IMR-90 (cell line): ENCODE data around the gene INPP5D.

Source experiments
- BHLHE40 ChIP-seq: fragments of 150-350 bp; IDR thresholded peaks from 2 replicates; pipeline ENCODE4 v1.6.1; 2016; ENCODE audit warnings: mild to moderate bottlenecking, low read depth, low read length
- CEBPB ChIP-seq: IDR thresholded peaks from 2 replicates; pipeline ENCODE4 v1.6.1; 2012; ENCODE audit warnings: low read depth, low read length, improper control_type of control experiment
- CHD1 ChIP-seq: IDR thresholded peaks from 2 replicates; pipeline ENCODE4 v1.6.1; 2012; ENCODE audit warnings: low read depth, low read length, improper control_type of control experiment
- FOS ChIP-seq: fragments of 150-350 bp; IDR thresholded peaks from 2 replicates; pipeline ENCODE4 v1.6.1; 2016; ENCODE audit warnings: low read depth, low read length
- MAFK ChIP-seq: IDR thresholded peaks from 2 replicates; pipeline ENCODE4 v1.6.1; 2012; ENCODE audit warnings: low read depth, low read length, improper control_type of control experiment
- MAZ ChIP-seq: IDR thresholded peaks from 2 replicates; pipeline ENCODE4 v1.6.1; 2012; ENCODE audit warnings: low read depth, mild to moderate bottlenecking, low read length, improper control_type of control experiment, moderate library complexity, borderline replicate concordance
- MXI1 ChIP-seq: IDR thresholded peaks from 2 replicates; pipeline ENCODE4 v1.6.1; 2012; ENCODE audit warnings: low read depth, mild to moderate bottlenecking, low read length, moderate library complexity, borderline replicate concordance
- POLR2A ChIP-seq: IDR thresholded peaks from 2 replicates; pipeline ENCODE4 v1.6.1; 2012; ENCODE audit warnings: mild to moderate bottlenecking, low read depth, low read length
- RAD21 ChIP-seq: IDR thresholded peaks from 2 replicates; pipeline ENCODE4 v1.6.1; 2012; ENCODE audit warnings: low read length, improper control_type of control experiment
- RCOR1 ChIP-seq: IDR thresholded peaks from 2 replicates; pipeline ENCODE4 v1.6.1; 2012; ENCODE audit warnings: mild to moderate bottlenecking, low read length, improper control_type of control experiment; ENCODE audit not compliant: insufficient replicate concordance
- RFX5 ChIP-seq: IDR thresholded peaks from 2 replicates; pipeline ENCODE4 v1.8.0; 2012; ENCODE audit warnings: low read depth, mild to moderate bottlenecking, low read length, moderate library complexity
- SMC3 ChIP-seq: fragments of 150-350 bp; IDR thresholded peaks from 2 replicates; pipeline ENCODE4 v1.6.1; 2016; ENCODE audit warnings: low read depth, mild to moderate bottlenecking, antibody characterized with exemption, low read length, moderate library complexity
- TF ChIP-seq, protein P1 (sequence below): conservative IDR thresholded peaks from 2 replicates; pipeline ENCODE4 v1.5.1; 2012; ENCODE audit warnings: mild to moderate bottlenecking, low read depth, low read length, improper control_type of control experiment
- TF ChIP-seq, protein P2 (sequence below): fragments of 150-350 bp; IDR thresholded peaks from 2 replicates; pipeline ENCODE4 v1.6.1; 2017; ENCODE audit warnings: mild to moderate bottlenecking, antibody characterized with exemption, low read length, low read depth

DNA sequence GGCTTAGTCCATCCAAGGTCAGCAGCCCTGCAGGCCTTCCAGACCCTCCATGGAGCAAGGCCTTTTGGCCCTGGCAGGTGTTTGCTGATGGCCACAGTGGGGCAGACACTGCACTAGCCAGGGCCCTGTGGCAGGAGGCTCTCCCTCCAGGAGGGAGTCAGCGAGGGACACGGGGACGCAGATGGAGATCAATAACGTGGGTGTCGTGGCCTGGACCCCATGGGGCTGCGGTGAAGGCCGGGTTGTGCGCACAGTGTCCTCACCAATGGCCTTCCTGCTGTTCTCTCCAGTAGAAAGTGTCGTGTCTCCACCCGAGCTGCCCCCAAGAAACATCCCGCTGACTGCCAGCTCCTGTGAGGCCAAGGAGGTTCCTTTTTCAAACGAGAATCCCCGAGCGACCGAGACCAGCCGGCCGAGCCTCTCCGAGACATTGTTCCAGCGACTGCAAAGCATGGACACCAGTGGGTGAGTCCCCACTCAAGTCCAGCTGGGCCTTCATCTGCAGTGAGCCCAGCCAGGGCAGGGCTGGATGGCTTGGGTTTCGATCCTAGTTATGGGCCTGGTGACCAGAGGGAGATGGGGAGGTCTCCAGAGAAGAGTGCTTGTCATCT is 65.4 kb downstream of the INPP5D start:
- TF ChIP-seq POLR2A: no peak
- TF ChIP-seq, protein P1, sequence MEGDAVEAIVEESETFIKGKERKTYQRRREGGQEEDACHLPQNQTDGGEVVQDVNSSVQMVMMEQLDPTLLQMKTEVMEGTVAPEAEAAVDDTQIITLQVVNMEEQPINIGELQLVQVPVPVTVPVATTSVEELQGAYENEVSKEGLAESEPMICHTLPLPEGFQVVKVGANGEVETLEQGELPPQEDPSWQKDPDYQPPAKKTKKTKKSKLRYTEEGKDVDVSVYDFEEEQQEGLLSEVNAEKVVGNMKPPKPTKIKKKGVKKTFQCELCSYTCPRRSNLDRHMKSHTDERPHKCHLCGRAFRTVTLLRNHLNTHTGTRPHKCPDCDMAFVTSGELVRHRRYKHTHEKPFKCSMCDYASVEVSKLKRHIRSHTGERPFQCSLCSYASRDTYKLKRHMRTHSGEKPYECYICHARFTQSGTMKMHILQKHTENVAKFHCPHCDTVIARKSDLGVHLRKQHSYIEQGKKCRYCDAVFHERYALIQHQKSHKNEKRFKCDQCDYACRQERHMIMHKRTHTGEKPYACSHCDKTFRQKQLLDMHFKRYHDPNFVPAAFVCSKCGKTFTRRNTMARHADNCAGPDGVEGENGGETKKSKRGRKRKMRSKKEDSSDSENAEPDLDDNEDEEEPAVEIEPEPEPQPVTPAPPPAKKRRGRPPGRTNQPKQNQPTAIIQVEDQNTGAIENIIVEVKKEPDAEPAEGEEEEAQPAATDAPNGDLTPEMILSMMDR: no peak
- TF ChIP-seq RAD21: no peak
- TF ChIP-seq MXI1: no peak
- no peak for TF ChIP-seq CEBPB
- TF ChIP-seq MAFK: no peak
- no peak for TF ChIP-seq RCOR1
- TF ChIP-seq, protein P2, sequence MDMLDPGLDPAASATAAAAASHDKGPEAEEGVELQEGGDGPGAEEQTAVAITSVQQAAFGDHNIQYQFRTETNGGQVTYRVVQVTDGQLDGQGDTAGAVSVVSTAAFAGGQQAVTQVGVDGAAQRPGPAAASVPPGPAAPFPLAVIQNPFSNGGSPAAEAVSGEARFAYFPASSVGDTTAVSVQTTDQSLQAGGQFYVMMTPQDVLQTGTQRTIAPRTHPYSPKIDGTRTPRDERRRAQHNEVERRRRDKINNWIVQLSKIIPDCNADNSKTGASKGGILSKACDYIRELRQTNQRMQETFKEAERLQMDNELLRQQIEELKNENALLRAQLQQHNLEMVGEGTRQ: no peak
- TF ChIP-seq MAZ: no peak
- no peak for TF ChIP-seq BHLHE40
- no peak for TF ChIP-seq FOS
- no peak for TF ChIP-seq SMC3
- TF ChIP-seq CHD1: no peak
- no peak for TF ChIP-seq RFX5
